NCI-H82 treated with DMSO at 0.1 percent for 48 hours (cell line): ENCODE measurements around the gene VSTM1.
"Not testable (repeated sequence)": the region's sequence is repeated elsewhere in the genome, so short reads cannot be mapped to it uniquely, and the experiment has no call there.

Experiments
- DNase-seq: peaks from one replicate; lab custom pipeline; 2025; ENCODE audit not compliant: unreplicated experiment; lab: John Stamatoyannopoulos, UW

The VSTM1 gene

GRCh38 chr19:54074851-54075250 is 11.2 kb upstream of the VSTM1 start:
- no peak for DNase-seq

- no peak for DNase-seq
These were observed 10.1 kb upstream of the VSTM1 start for GRCh38 chr19:54073829-54074228.

GRCh38 chr19:54069470-54069869 is 5.8 kb upstream of the VSTM1 start:
- DNase-seq: no peak

- no peak for DNase-seq
These were observed 1.1 kb downstream of the VSTM1 start for GRCh38 chr19:54062643-54063042.

- no peak for DNase-seq
These were observed 16.1 kb downstream of the VSTM1 start for GRCh38 chr19:54047616-54048015.

- DNase-seq: no peak
These were observed 17.9 kb downstream of the VSTM1 start for GRCh38 chr19:54045771-54046170.

- no peak for DNase-seq
These were observed 20.7 kb downstream of the VSTM1 start for GRCh38 chr19:54042989-54043388.

GRCh38 chr19:54041969-54042606 is 21.6 kb downstream of the VSTM1 start:
- DNase-seq: no peak

- no peak for DNase-seq
These were observed 23.7 kb downstream of the VSTM1 start for GRCh38 chr19:54040003-54040402.

GRCh38 chr19:54036542-54036941 is 27.2 kb downstream of the VSTM1 start:
- not testable (repeated sequence) for DNase-seq

- DNase-seq: no peak
These were observed 28.2 kb downstream of the VSTM1 start for GRCh38 chr19:54035215-54036178.

- DNase-seq: peak; percentile 24
These were observed 32.7 kb downstream of the VSTM1 start for GRCh38 chr19:54030895-54031586.

GRCh38 chr19:54029930-54030490 is 33.7 kb downstream of the VSTM1 start:
- peak; percentile 11 for DNase-seq

GRCh38 chr19:54029301-54029700 is 34.4 kb downstream of the VSTM1 start:
- DNase-seq: no peak

- no peak for DNase-seq
These were observed 37.0 kb downstream of the VSTM1 start for GRCh38 chr19:54026656-54027055.

- no peak for DNase-seq
These were observed 39.0 kb downstream of the VSTM1 start for GRCh38 chr19:54024660-54025059.

- no peak for DNase-seq
These were observed 40.5 kb downstream of the VSTM1 start for GRCh38 chr19:54023191-54023590.

- no peak for DNase-seq
These were observed 41.8 kb downstream of the VSTM1 start for GRCh38 chr19:54021932-54022331.

GRCh38 chr19:54021363-54021762 is 42.3 kb downstream of the VSTM1 start:
- no peak for DNase-seq

- DNase-seq: no peak
These were observed 46.4 kb downstream of the VSTM1 start for GRCh38 chr19:54017261-54017660.

- DNase-seq: no peak
These were observed 48.7 kb downstream of the VSTM1 start for GRCh38 chr19:54014920-54015560.
